H7 (cell line): Measurements from ENCODE around the gene LRRC28. TPM values are rescaled to one million over a fixed set of nuclear protein-coding genes. Genes with fewer than 3 reads are reported as not detected.

Experiments
- DNase-seq: peaks from one replicate; pipeline ENCODE4 v3.0.0; 2012
- H3K27me3 ChIP-seq: 2 replicates; pipeline ENCODE4 v1.6.0; 2011; ENCODE audit warnings: mild to moderate bottlenecking, low read length; ENCODE audit not compliant: control insufficient read depth, insufficient read depth
- H3K36me3 ChIP-seq: replicated peaks from 2 replicates; pipeline ENCODE4 v1.5.1; 2011; ENCODE audit warnings: low read length; ENCODE audit not compliant: control insufficient read depth, insufficient read depth
- H3K4me3 ChIP-seq: 2 replicates; pipeline ENCODE4 v1.5.1; 2011; ENCODE audit warnings: low read depth, mild to moderate bottlenecking, control low read depth, low read length, moderate library complexity; ENCODE audit not compliant: insufficient read depth
- total RNA-seq: library from RNA; depleted of rRNA; stranded (reverse); fragments of >200 nt; shearing (Covaris generic); gene quantifications from 2 replicates; pipeline ENCODE4 v1.2.3, GENCODE V29; 2014

The LRRC28 gene
- total RNA-seq, 1 experiment from 2014 or later, result 25.0 TPM

GRCh38 chr15:99427668-99428361, 176.5 kb downstream of the LRRC28 start:
- no peaks in the 10 kb centered on the region for H3K27me3 ChIP-seq
- DNase-seq, result no peak
- H3K4me3 ChIP-seq, result no peak overlapping the region
- H3K36me3 ChIP-seq, result no peaks in the 10 kb centered on the region

- H3K4me3 ChIP-seq, result no peak overlapping the region
- no peak for DNase-seq
- H3K27me3 ChIP-seq, result no peaks in the 10 kb centered on the region
- H3K36me3 ChIP-seq, result no peaks in the 10 kb centered on the region
Observed at GRCh38 chr15:99429681-99430081, 178.4 kb downstream of the LRRC28 start.

GRCh38 chr15:99430881-99431401, 179.7 kb downstream of the LRRC28 start:
- Histone ChIP-seq H3K4me3 (no peak overlapping the region), H3K27me3 (no peaks in the 10 kb centered on the region), H3K36me3 (no peaks in the 10 kb centered on the region)
- no peak for DNase-seq

- H3K27me3 ChIP-seq, result no peaks in the 10 kb centered on the region
- no peak for DNase-seq
Observed at GRCh38 chr15:99431661-99432091, 180.4 kb downstream of the LRRC28 start.

GRCh38 chr15:99432271-99433025, 181.2 kb downstream of the LRRC28 start:
- Histone ChIP-seq H3K36me3 (no peaks in the 10 kb centered on the region), H3K4me3 (no peak overlapping the region), H3K27me3 (no peaks in the 10 kb centered on the region)
- no peak for DNase-seq

More at GRCh38 chr15:99431661-99432091, 180.4 kb downstream of the LRRC28 start:
- Histone ChIP-seq H3K36me3 (no peaks in the 10 kb centered on the region), H3K4me3 (no peak overlapping the region)

GRCh38 chr15:99433026-99433756, 181.9 kb downstream of the LRRC28 start:
- Histone ChIP-seq H3K36me3 (no peaks in the 10 kb centered on the region), H3K4me3 (no peak overlapping the region), H3K27me3 (no peaks in the 10 kb centered on the region)
- peak; percentile 59 for DNase-seq

GRCh38 chr15:99433757-99434450, 182.6 kb downstream of the LRRC28 start:
- no peak overlapping the region for H3K4me3 ChIP-seq
- H3K27me3 ChIP-seq, result no peaks in the 10 kb centered on the region
- H3K36me3 ChIP-seq, result no peaks in the 10 kb centered on the region
- DNase-seq, result no peak

GRCh38 chr15:99434506-99435112, 183.3 kb downstream of the LRRC28 start:
- no peak for DNase-seq
- Histone ChIP-seq H3K36me3 (no peaks in the 10 kb centered on the region), H3K27me3 (no peaks in the 10 kb centered on the region)

GRCh38 chr15:99435113-99435695, 183.9 kb downstream of the LRRC28 start:
- Histone ChIP-seq H3K4me3 (no peak overlapping the region), H3K36me3 (no peaks in the 10 kb centered on the region), H3K27me3 (no peaks in the 10 kb centered on the region)
- no peak for DNase-seq

More at GRCh38 chr15:99434506-99435112, 183.3 kb downstream of the LRRC28 start:
- H3K4me3 ChIP-seq, result no peak overlapping the region

GRCh38 chr15:99435877-99436541, 184.7 kb downstream of the LRRC28 start:
- H3K27me3 ChIP-seq, result no peaks in the 10 kb centered on the region
- no peak overlapping the region for H3K4me3 ChIP-seq
- no peak for DNase-seq
- no peaks in the 10 kb centered on the region for H3K36me3 ChIP-seq

GRCh38 chr15:99436542-99437314, 185.4 kb downstream of the LRRC28 start:
- H3K36me3 ChIP-seq, result no peaks in the 10 kb centered on the region
- no peak for DNase-seq
- no peak overlapping the region for H3K4me3 ChIP-seq
- H3K27me3 ChIP-seq, result no peaks in the 10 kb centered on the region

GRCh38 chr15:99437315-99438223, 186.3 kb downstream of the LRRC28 start:
- peak; percentile 69 for DNase-seq
- Histone ChIP-seq H3K27me3 (no peaks in the 10 kb centered on the region), H3K36me3 (no peaks in the 10 kb centered on the region), H3K4me3 (no peak overlapping the region)
